Activated CD8-positive, alpha-beta memory T cell treated with anti-CD3 and anti-CD28 coated beads for 36 hours (primary cell): ENCODE data around the gene CXCL16. TPM values are rescaled to one million over a fixed set of nuclear protein-coding genes. Genes with fewer than 3 reads are reported as not detected.

ENCODE experiments used
- CTCF ChIA-PET: fragments of 350-600 bp; sonication (Branson Sonifier 250); formaldehyde crosslinking; loops from one replicate; lab custom pipeline; 2021; ENCODE audit warnings: antibody characterized with exemption; lab: Charles Lee
- POLR2A ChIA-PET: fragments of 350-600 bp; sonication (Branson Sonifier 250); formaldehyde crosslinking; loops from one replicate; lab custom pipeline; 2021; ENCODE audit warnings: antibody characterized with exemption; lab: Charles Lee
- total RNA-seq, 2 experiments: library from RNA; stranded (reverse); gene quantifications; one replicate each; pipeline ENCODE4 v1.2.3, GENCODE V29; 2021

CXCL16 gene, protein sequence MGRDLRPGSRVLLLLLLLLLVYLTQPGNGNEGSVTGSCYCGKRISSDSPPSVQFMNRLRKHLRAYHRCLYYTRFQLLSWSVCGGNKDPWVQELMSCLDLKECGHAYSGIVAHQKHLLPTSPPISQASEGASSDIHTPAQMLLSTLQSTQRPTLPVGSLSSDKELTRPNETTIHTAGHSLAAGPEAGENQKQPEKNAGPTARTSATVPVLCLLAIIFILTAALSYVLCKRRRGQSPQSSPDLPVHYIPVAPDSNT
- 1 to 10 TPM; 1.6 to 1.7 TPM for total RNA-seq

DNA sequence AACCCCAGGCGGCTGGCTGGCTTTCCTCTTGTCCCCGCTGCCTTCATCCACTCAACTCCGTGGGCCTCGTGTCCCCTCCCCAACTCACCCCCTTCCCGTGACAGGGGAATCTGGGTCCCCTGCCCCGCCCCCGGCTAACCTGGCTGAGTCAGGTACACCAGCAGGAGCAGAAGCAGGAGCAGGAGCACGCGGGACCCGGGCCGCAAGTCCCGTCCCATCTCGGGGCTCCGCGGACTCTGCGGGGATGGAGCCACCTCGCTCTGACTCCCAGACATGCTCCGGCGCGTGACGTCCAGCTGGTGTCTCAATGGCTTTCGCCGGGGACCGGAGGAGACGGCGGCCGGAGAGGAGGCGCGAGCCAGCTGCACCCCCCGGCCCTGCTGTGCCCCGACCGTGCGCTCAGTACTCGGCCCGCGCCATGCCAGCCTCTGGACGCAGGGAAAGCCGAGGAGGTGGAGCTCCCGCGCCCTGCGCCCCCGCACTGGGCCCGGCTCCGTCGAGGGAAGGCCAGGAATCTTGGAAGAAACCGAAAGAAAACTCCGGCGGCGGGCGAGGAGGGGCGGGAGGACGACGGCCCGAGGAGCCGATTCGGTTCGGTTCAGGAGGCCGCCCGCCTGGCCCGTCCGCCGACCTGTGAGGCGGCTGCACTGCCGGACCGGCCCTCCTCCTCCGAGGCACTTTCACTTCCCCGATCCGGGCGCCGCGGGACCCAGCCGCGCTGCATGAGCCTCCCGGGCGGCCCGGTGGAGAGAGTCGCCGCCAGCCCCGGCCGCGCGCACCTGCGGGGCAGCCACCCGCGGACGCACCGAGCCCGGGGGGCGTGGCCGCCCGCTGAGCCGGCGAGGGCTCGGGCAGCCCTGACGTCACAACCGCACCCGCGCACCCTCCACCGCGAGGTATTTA, at the start of gene CXCL16, which contains the start of gene ZMYND15:
Gene CXCL16, minus strand, starts transcription at position 807 of the 903 bp plus-strand sequence. Its CDS starts 589 bp downstream, at position 218.
Gene ZMYND15, plus strand, starts transcription at position 712 of the 903 bp plus-strand sequence. CDS start 716 bp downstream, outside the sequence.
- CTCF ChIA-PET, result interaction anchor here (0.8 kb wide), 1 partner anchor 36 kb away, joined by 3 read pairs; no protein-coding TSS in a partner anchor
- POLR2A ChIA-PET, result no interaction called here

DNA sequence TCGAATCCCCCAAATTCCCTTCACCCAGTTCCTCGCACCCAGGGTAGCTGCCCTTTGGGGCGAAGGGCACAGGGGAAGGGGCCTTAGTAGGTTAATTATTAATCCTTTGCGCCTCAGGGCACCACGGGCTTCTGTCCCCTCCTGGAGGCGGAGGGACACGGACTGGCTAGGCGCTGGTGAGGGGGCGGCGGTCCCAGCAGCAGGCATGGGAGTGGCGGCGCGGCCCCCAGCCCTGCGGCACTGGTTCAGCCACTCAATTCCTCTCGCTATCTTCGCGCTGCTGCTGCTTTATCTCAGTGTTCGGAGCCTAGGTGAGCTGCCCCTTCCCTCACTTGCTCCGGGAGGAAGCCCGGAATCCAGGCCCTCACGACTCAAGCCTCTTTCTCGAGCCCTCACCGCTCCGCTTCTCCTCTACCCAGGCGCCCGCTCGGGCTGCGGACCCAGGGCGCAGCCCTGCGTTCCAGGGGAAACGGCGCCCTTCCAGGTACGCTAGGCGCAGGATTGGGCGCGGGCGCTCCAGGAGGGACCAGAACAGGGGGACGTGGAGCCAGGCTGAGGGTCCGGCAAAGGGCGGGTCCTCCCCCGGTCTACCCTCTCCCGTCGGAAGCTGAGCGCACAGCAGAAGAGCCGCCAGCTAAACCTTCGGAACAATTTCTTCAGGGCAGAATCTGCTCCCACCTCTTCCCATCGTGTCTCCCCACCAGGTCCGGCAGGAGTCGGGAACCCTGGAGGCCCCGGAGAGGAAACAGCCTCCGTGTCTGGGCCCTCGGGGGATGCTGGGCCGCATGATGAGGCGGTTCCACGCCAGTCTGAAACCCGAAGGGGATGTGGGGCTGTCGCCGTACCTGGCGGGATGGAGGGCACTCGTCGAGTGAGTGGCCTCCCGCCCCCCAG, 49.3 kb upstream of the CXCL16 start, which contains the start of gene GLTPD2:
Gene GLTPD2, plus strand, starts transcription at position 158 of the 894 bp plus-strand sequence. Its CDS starts 48 bp downstream, at position 206.
- ChIA-PET CTCF (interaction anchor here (0.8 to 3.8 kb wide), 20 partner anchors 8 to 114 kb away, joined by 3 to 17 read pairs (median 4); partner anchors contain the start of genes ARRB2, C17orf107, C17orf114 and CHRNE), POLR2A (interaction anchor here (1.2 to 2.3 kb wide), 8 partner anchors 8 to 114 kb away, joined by 3 to 8 read pairs (median 6); partner anchors contain the start of genes ARRB2, C17orf107, CHRNE and PLD2)

DNA sequence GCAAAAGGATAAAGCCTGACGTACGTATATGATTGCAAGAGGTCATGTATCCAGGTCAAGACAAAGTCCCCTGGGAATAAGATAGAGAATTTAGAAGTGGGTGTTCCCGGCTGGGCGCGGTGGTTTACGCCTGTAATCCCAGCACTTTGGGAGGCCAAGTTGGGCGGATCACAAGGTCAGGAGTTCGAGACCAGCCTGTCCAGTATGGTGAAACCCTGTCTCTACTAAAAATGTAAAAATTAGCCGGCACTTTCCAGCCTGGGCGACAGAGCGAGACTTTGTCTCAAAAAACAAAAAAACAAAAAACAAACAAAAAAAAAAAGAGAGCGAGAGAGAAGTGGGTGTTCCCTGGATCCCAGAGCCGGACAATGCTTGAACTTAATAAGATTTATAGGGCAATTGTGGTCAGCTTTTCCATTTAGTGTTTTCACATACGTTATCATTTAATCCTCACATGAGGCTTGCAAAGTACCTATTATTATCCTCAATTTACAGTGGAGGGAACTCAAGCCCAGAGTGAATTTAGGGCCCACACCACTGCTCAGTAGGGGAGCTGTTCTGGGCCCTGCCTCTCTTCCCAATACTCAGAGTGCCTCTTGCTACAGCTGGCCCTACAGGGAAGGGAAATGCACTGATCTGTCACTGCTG, 48.6 kb upstream of the CXCL16 start:
- CTCF ChIA-PET, result interaction anchor here (0.7 to 3.8 kb wide), 7 partner anchors 13 to 101 kb away, joined by 3 to 16 read pairs (median 3); partner anchors contain the start of gene PLD2
- POLR2A ChIA-PET, result no interaction called here

DNA sequence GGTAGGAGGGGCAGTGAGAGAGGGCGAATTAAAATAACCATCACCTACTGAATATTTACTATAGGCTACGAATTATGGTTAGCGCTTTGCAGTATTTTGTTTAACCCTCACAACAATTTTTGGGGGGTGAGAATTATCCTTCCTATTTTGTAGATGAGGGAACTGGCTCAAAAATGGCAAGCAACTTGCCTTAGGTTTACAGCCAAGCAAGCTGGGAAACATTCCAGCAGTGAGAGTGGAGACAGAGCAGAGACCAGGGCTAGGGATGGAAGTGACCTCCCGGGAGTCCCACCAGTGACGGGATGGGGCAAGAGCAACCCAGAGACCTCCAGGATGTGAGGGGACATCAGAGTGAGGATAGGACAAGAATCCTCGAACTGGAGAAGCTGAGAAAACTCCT, 46.8 kb upstream of the CXCL16 start:
- POLR2A ChIA-PET, result interaction anchor here (0.6 kb wide), 1 partner anchor 215 kb away, joined by 4 read pairs; no protein-coding TSS in a partner anchor
- CTCF ChIA-PET, result no interaction called here

DNA sequence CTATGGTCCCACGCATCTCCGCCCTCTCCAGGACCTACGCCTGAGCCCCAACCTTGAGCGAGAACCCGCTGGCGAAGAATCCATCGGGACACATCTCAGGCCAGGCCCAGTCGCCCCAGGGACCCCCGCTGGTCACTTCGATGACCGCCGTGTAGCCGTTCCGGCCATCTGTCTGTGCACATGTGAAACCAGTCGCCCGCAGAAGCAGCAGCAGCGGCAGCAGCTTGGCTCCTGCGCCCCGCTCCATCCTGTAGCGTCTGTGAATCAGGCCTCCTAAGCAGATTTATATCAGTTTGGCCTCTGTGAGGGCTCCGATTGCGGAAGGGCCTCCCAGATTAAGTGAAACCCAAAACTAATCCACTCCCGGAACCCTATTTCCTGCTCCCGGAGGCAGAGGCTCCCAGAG, 46.4 kb upstream of the CXCL16 start, which contains the start of gene VMO1:
Gene VMO1, minus strand, starts transcription at position 259 of the 406 bp plus-strand sequence. Its CDS starts 12 bp downstream, at position 247.
- ChIA-PET POLR2A (interaction anchor here (0.6 kb wide), 1 partner anchor 215 kb away, joined by 4 read pairs; no protein-coding TSS in a partner anchor), CTCF (interaction anchor here (1.0 kb wide), 1 partner anchor 102 kb away, joined by 3 read pairs; no protein-coding TSS in a partner anchor)

DNA sequence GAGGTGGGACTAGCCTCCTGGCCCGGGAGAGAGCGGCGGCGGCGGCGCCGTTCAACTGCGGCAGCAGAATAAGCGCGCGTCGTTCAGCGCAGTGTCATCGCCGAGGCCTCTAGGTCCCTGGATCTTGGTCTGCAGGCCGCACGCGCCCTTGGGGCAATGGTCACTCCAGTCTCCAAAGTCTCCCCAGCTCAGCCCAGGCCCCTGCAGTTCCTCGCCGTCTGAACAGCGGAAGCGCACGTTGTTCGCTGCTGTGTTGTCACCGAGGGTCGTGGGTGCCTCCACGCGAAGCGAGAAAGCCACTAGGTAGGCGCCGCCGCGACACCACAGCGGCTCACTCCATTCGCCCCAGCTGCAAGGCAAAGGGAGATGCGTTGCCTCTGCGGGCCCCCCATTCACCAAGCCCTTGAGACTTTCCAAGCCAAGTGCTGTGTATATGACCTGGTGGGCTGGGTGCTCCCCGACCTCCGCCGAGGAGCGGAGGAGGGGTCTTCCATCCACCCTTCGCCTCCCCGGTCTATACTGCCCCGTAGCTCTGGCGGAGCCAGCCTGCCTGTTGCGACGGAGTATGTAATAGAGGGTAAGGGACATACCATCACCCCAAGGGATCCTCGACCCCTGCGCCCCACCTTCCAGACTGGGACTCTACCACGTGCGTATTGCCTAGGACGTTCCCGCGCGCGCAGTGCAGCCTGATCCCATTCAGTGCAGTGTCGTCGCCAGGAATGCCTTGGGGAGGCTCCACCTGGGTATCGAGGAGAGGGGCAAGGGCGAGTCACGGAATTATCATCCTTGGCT, 45.8 kb upstream of the CXCL16 start:
- POLR2A ChIA-PET, result no interaction called here
- CTCF ChIA-PET, result interaction anchor here (1.0 kb wide), 2 partner anchors 53 to 103 kb away, joined by 3 read pairs; no protein-coding TSS in a partner anchor

DNA sequence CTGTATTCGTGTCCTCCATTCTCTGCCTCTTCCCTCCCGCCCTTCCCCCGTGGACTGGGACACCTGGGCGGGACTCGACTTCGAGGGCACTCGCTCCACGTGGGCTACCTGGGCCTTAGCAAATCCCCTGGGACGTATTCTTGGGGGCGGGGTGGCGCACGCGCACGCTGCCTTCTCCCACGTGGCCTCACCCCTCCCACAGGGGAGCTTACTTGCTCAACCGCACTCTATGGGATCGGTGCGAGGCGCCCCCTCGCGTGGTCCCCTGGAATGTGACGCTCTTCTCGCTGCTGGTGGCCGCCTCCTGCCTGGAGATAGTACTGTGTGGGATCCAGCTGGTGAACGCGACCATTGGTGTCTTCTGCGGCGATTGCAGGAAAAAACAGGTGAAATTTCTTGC, 42.9 kb upstream of the CXCL16 start:
- POLR2A ChIA-PET, result no interaction called here
- CTCF ChIA-PET, result interaction anchor here (0.8 to 1.3 kb wide), 2 partner anchors 13 to 109 kb away, joined by 4 to 6 read pairs; partner anchors contain the start of gene PSMB6

DNA sequence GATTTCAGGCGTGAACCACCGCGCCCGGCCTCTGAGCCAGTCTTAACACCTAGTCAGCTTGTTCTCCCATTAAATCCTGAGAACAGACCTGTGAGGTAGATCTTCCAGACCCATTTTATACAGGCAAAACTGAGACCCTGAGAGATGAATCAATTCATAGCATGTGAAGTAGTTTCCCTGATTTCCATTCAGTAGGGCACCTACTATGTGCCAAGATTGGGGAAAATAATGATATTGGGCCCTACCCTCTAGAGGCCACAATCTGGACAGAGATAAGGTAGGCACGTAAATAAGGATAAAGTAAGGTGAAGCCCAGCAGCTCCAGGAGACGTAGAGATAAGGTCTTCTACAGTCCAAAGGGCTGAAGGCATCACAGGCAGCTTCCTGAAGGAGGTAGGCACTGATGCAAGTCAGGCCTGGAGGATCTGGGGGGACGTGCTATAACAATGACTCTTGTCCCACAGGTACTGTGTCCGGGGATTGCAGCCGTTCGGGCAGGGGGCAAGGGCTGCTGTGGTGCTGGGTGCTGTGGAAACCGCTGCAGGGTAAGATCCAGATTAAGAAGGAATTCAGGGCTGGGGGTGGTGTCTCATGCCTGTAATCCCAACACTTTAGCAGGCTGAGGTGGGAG, 40.7 kb upstream of the CXCL16 start:
- ChIA-PET POLR2A (no interaction called here), CTCF (interaction anchor here (2.5 kb wide), 1 partner anchor 9 kb away, joined by 7 read pairs; the partner anchor contains the start of gene GLTPD2)

DNA sequence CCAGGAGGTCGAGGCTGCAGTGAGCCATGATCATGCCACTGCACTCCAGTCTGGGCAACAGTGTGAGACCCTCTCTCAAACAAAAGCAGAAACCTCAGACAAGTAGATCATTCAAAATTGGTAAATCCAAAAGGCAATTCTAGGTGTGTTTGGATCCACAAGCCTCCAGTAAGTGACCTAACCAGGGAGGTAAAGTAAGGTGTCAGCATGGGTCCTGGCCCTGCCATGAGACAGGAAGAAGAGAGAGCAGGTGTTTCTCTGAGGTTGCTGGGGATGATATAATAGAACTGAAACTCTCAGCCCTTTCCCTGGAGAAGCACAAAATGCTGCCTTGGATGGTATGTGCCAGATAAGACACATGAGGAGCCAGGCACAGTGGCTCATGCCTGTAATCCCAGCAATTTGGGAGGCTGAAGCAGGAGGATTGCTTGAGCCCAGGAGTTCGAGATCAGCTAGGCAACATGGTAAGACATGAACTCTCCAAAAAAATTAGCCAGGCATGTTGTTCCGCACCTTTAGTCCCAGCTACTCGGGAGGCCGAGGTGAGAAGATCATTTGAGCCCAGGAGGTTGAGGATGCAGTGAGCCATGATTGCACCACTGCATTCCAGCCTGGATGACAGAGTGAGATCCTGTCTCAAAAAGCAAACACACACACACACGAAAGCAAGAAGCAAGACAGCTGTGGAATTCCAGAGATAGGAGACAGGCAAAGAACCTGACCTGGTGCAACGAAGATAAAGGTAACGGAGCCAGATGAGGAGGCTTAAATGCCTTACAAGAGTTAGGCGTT, 38.4 kb upstream of the CXCL16 start:
- POLR2A ChIA-PET, result no interaction called here
- CTCF ChIA-PET, result interaction anchor here (0.9 kb wide), 2 partner anchors 12 to 46 kb away, joined by 3 to 5 read pairs; no protein-coding TSS in a partner anchor

DNA sequence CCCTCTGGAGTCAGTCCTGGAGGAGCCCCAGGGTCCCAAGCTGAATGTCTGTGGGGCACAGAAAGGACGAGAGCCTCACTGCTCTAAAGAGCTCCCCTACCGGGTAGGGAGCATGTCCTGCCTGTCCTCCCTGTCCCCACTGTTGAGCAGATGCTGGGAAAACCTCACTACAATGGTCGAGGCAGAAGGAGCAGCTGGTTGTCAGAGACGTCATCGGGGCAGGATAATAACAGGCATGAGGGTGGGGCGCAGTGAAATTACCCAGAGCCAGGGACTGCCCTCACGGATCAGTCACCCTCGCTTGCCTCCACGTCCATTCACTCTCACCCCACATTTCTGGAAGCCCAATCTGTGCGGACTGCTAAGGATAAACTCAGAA, 32.5 kb upstream of the CXCL16 start:
- ChIA-PET CTCF (interaction anchor here (2.1 kb wide), 1 partner anchor 18 kb away, joined by 5 read pairs; no protein-coding TSS in a partner anchor), POLR2A (no interaction called here)

DNA sequence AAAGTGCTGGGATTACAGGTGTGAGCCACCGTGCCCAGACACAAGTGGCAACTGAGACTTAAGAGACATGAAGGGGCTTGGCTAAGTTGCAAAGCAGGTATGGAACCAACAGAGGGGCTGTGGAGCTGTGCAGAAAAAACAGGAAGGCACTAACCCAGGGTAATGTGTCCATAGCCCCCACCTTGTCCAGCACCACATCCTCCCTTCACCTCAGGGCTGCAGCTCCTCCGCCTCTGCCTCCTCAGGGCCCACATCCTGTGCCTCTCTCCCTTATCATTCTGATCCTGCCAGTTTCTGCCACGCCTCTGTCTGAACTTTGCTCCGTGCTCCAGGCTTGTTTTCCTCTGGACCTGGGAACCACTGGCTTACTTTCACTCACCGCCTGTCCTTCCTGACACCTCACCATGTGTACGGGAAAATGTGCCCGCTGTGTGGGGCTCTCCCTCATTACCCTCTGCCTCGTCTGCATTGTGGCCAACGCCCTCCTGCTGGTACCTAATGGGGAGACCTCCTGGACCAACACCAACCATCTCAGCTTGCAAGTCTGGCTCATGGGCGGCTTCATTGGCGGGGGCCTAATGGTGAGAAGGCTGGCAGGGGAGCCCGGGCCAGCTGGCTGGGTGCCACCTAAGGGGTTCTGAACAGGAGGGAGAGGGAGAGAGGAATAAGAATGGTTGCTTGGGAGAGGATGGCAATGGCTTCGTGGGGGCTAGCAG, 31.9 kb upstream of the CXCL16 start, which contains the start of gene TM4SF5:
Gene TM4SF5, plus strand, starts transcription at position 368 of the 716 bp plus-strand sequence. Its CDS starts 37 bp downstream, at position 405.
- ChIA-PET CTCF (interaction anchor here (2.1 kb wide), 1 partner anchor 19 kb away, joined by 5 read pairs; no protein-coding TSS in a partner anchor), POLR2A (no interaction called here)

DNA sequence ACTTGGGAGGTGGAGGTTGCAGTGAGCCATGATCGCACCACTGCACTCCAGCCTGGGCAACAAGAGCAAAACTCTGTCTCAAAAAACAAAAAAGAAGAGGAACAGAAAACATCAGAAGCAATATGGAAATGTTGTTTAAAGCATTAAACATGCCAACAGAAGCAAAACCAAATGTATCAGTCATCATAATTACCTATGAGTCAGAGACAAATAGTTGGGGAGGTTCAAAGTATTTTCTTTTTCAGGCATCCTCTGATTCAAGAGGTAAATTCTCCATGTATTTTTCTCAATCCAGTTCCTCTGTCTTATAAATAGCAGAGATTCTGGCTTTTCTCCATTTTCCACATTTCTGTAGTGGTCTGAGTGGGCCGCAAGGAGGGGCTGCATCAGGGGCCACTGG, 29.9 kb upstream of the CXCL16 start:
- ChIA-PET CTCF (no interaction called here), POLR2A (no interaction called here)

DNA sequence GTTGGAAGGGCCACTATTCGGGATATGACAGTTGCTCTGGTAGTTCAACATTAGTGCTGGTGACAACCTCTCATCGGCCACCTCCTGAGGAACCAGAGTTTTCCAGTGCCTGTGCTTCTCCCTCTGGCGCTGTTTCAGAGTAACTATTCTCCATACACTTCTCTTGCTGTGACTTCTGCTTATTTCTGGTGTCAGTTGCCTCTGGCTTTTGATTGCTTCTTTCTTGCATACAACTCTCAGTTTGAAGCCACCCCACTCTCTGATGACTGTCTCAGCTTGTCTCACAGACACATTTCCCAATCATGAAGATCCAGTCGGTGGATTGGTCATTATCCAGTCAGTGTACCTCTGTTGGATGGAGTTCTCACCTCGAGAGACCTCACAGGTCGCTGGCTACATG, 28.6 kb upstream of the CXCL16 start:
- ChIA-PET CTCF (no interaction called here), POLR2A (interaction anchor here (0.6 kb wide), 1 partner anchor 506 kb away, joined by 6 read pairs; no protein-coding TSS in a partner anchor)

DNA sequence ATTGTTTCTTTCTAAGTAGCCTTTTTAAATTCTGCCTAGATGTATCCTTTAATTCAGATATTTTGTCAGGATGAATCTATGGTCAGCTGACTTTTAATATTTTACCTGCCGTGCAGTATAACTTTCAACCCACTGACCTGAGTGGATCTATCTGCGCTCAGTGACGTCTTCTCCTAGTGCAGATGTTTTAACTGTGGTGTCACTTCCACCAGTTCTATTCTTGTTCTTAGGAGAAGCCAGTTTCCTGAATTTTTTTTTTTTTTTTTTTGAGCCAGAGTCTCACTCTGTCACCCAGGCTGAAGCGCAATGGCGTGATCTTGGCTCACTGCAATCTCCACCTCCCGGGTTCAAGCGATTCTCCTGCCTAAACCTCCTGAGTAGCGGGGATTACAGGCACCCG, 27.0 kb upstream of the CXCL16 start:
- ChIA-PET POLR2A (no interaction called here), CTCF (interaction anchor here (0.6 kb wide), 1 partner anchor 119 kb away, joined by 4 read pairs; no protein-coding TSS in a partner anchor)
